T-helper 2 cell treated with Interferon-gamma antibody and Interleukin-4, amounts not matched to agents 100 ng/mL and 5 ng/mL, for 36 hours (primary cell): ENCODE measurements around the gene SCP2. TPM values are rescaled to one million over a fixed set of nuclear protein-coding genes. Genes with fewer than 3 reads are reported as not detected.
"Not testable (repeated sequence)": the region's sequence is repeated elsewhere in the genome, so short reads cannot be mapped to it uniquely, and the experiment has no call there.

Experiments
- intact Hi-C: fragments of 100-400 bp; cut with micrococcal nuclease; formaldehyde crosslinking; loops from one replicate; pipeline ENCODE4 v1.15.1; 2023
- total RNA-seq: library from RNA; stranded (reverse); gene quantifications from 2 replicates; pipeline ENCODE4 v1.2.3, GENCODE V29; 2022

Gene SCP2
- total RNA-seq, 1 donor from 2014 or later: 82.5 TPM

- intact Hi-C loops: no loop called here
These were observed 10.7 kb upstream of the SCP2 start for GRCh38 chr1:52916241-52916975.

GRCh38 chr1:52917156-52917555 is 9.9 kb upstream of the SCP2 start:
- intact Hi-C loops: no loop called here

GRCh38 chr1:52917581-52917980 is 9.5 kb upstream of the SCP2 start:
- intact Hi-C loops: no loop called here

GRCh38 chr1:52918201-52918600 is 8.9 kb upstream of the SCP2 start:
- intact Hi-C loops: no loop called here

- intact Hi-C loops: no loop called here
These were observed 7.9 kb upstream of the SCP2 start for GRCh38 chr1:52919051-52919722.

- intact Hi-C loops: loop anchor here (10.0 kb wide), 1 partner anchor 515 kb away; the partner anchor contains the start of genes ORC1 and PRPF38A
These were observed 7.2 kb upstream of the SCP2 start for GRCh38 chr1:52919723-52920483.

- intact Hi-C loops: loop anchor here (10.0 kb wide), 1 partner anchor 516 kb away; the partner anchor contains the start of genes ORC1 and PRPF38A
These were observed 6.2 kb upstream of the SCP2 start for GRCh38 chr1:52920791-52921291.

- intact Hi-C loops: loop anchor here (2.0 to 10.0 kb wide), 4 partner anchors 83 to 521 kb away; partner anchors contain the start of genes COA7, ORC1, PRPF38A and ZYG11A
These were observed 1.5 kb upstream of the SCP2 start for GRCh38 chr1:52925571-52926005.

GRCh38 chr1:52926864-52927211 is 238 bp upstream of the SCP2 start:
- intact Hi-C loops: loop anchor here (2.0 to 10.0 kb wide), 4 partner anchors 84 to 522 kb away; partner anchors contain the start of genes COA7, ORC1, PRPF38A and ZYG11A

- intact Hi-C loops: loop anchor here (5.0 to 10.0 kb wide), 2 partner anchors 89 to 523 kb away; partner anchors contain the start of genes ORC1 and PRPF38A
These were observed 934 bp downstream of the SCP2 start for GRCh38 chr1:52928015-52928404.

GRCh38 chr1:52929019-52929418 is 1.9 kb downstream of the SCP2 start:
- intact Hi-C loops: loop anchor here (5.0 to 10.0 kb wide), 2 partner anchors 88 to 524 kb away; partner anchors contain the start of genes ORC1 and PRPF38A

- intact Hi-C loops: no loop called here
These were observed 10.5 kb downstream of the SCP2 start for GRCh38 chr1:52937433-52938182.

GRCh38 chr1:52938183-52938451 is 11.0 kb downstream of the SCP2 start:
- intact Hi-C loops: no loop called here

- intact Hi-C loops: no loop called here
These were observed 16.9 kb downstream of the SCP2 start for GRCh38 chr1:52943876-52944416.

GRCh38 chr1:52944566-52944965 is 17.5 kb downstream of the SCP2 start:
- intact Hi-C loops: no loop called here

- intact Hi-C loops: no loop called here
These were observed 20.4 kb downstream of the SCP2 start for GRCh38 chr1:52947490-52947889.

- intact Hi-C loops: not testable (repeated sequence)
These were observed 22.5 kb downstream of the SCP2 start for GRCh38 chr1:52949602-52950001.

GRCh38 chr1:52952112-52952511 is 25.0 kb downstream of the SCP2 start:
- intact Hi-C loops: no loop called here

- intact Hi-C loops: no loop called here
These were observed 28.3 kb downstream of the SCP2 start for GRCh38 chr1:52955129-52955970.

- intact Hi-C loops: no loop called here
These were observed 36.0 kb downstream of the SCP2 start for GRCh38 chr1:52963101-52963500.
